Vagina (tissue), 2 donors: ENCODE measurements around the gene IL13.

Source experiments
- CTCF ChIP-seq, 3 experiments: fragments of 450-650 bp in 2 of 3; fragments of 200-600 bp in 1 of 3; sonication (generic) in 1 of 3; IDR thresholded peaks; one replicate each; pipeline ENCODE4 v1.5.1; 2017 to 2019; ENCODE audit warnings: antibody characterized with exemption in 3 of 3, mild to moderate bottlenecking in 2 of 3, moderate library complexity in 2 of 3
- POLR2A ChIP-seq, 2 donors: fragments of 450-650 bp; IDR thresholded peaks; one replicate each; pipeline ENCODE4 v1.6.1; 2017; ENCODE audit warnings: antibody characterized with exemption in 2 of 2, mild to moderate bottlenecking in 2 of 2, moderate library complexity in 2 of 2
- POLR2AphosphoS5 ChIP-seq, 2 donors: sonication (generic); formaldehyde crosslinking; IDR thresholded peaks; one replicate each; pipeline ENCODE4 v1.9.0; 2017; ENCODE audit warnings: antibody characterized with exemption in 2 of 2, mild to moderate bottlenecking in 2 of 2, low read depth in 1 of 2; ENCODE audit not compliant: insufficient read depth in 1 of 2

GRCh38 chr5:132695956-132696355 is 38.0 kb downstream of the IL13 start:
- TF ChIP-seq CTCF (IDR thresholded peaks at IDR 0.05) (no peak), POLR2AphosphoS5 (IDR thresholded peaks at IDR 0.05; ENCODE audit: insufficient read depth in 1 of 2, low read depth in 1 of 2) (no peak), POLR2A (IDR thresholded peaks at IDR 0.05) (no peak)
